Activated CD4-positive, alpha-beta T cell treated with anti-CD3 and anti-CD28 coated beads, Interleukin-2, amount 10 ng/mL, durations not matched to agents 24 days and 14 days (primary cell): ENCODE measurements around the gene TMTC3. TPM values are rescaled to one million over a fixed set of nuclear protein-coding genes. Genes with fewer than 3 reads are reported as not detected.
A peak's percentile ranks its signal among the peaks of the same experiment; 100 is the strongest.

Source experiments
- DNase-seq: peaks from one replicate; pipeline ENCODE4 v3.0.0; 2022
- H3K27ac Mint-ChIP-seq: one replicate; pipeline ENCODE4 v1.8.0; 2022; ENCODE audit warnings: mild to moderate bottlenecking, mixed read lengths
- H3K27me3 Mint-ChIP-seq: one replicate; pipeline ENCODE4 v1.8.0; 2022; ENCODE audit warnings: mixed read lengths
- H3K36me3 Mint-ChIP-seq: one replicate; pipeline ENCODE4 v1.8.0; 2022; ENCODE audit warnings: low read depth, mild to moderate bottlenecking, mixed read lengths
- H3K4me1 Mint-ChIP-seq: one replicate; pipeline ENCODE4 v1.8.0; 2021; ENCODE audit warnings: mixed read lengths
- H3K4me3 Mint-ChIP-seq: one replicate; pipeline ENCODE4 v1.8.0; 2022; ENCODE audit warnings: mild to moderate bottlenecking, moderate library complexity, mixed read lengths
- H3K9me3 Mint-ChIP-seq: one replicate; pipeline ENCODE4 v1.8.0; 2021; ENCODE audit warnings: mixed read lengths
- intact Hi-C: fragments of 100-400 bp; cut with micrococcal nuclease; formaldehyde crosslinking; loops from one replicate; pipeline ENCODE4 v1.15.1; 2023
- total RNA-seq: library from RNA; stranded (reverse); gene quantifications from 2 replicates; pipeline ENCODE4 v1.2.3, GENCODE V29; 2022

The TMTC3 gene
- total RNA-seq, 1 donor from 2014 or later, result 8.2 TPM

DNA sequence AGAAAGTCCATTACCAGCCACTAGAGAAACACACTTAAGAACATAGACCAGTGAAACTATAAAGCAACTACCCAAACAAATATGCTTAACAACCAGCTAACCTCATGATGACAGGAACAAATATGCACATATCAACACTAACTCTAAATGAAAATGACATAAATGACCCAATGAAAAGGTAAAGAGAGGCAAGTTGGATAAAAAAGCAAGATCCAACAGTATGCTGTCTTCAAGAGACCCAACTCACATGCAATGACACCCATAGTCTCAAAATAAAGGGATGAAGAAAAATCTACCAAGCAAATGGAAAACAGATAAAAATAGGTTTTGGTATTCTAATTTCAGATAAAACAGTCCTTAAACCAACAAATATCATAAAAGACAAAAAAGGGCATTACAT, 77.8 kb downstream of the TMTC3 start:
- H3K27me3 Mint-ChIP-seq, result no peaks in the 10 kb centered on the region
- no peak overlapping the region for H3K27ac Mint-ChIP-seq
- H3K4me1 Mint-ChIP-seq, result no peaks in the 10 kb centered on the region
- DNase-seq, result no peak
- H3K36me3 Mint-ChIP-seq, result no peaks in the 10 kb centered on the region
- peaks cover 20% of the 10 kb centered on the region for H3K9me3 Mint-ChIP-seq
- intact Hi-C loops, result no loop called here
- H3K4me3 Mint-ChIP-seq, result no peak overlapping the region

- H3K4me3 Mint-ChIP-seq, result no peak overlapping the region
- no peaks in the 10 kb centered on the region for H3K27me3 Mint-ChIP-seq
- H3K36me3 Mint-ChIP-seq, result peaks cover 3% of the 10 kb centered on the region
- peaks cover 21% of the 10 kb centered on the region for H3K9me3 Mint-ChIP-seq
- intact Hi-C loops, result no loop called here
- no peak for DNase-seq
- H3K27ac Mint-ChIP-seq, result no peak overlapping the region
- H3K4me1 Mint-ChIP-seq, result peaks cover 4% of the 10 kb centered on the region
Observed at GRCh38 chr12:88223519-88223918, 81.4 kb downstream of the TMTC3 start.

DNA sequence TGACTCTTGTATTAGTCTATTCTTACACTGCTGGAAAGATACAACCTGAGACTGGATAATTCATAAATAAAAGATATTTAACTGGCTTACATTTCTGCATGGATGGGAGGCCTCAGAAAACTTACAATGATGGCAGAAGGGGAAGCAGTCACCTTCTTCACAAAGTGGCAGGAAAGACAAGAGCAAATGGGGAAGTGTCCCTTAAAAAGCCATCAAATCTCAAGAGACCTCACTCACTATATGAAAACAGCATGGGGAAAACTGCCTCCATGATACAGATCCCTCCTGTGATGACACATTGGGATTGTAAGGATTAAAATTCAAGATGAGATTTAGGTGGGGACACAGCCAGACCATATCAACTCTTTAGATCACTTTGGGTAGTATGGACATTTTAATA, 83.7 kb downstream of the TMTC3 start:
- peaks cover 4% of the 10 kb centered on the region for H3K4me1 Mint-ChIP-seq
- no peak overlapping the region for H3K27ac Mint-ChIP-seq
- H3K4me3 Mint-ChIP-seq, result no peak overlapping the region
- H3K9me3 Mint-ChIP-seq, result peaks cover 20% of the 10 kb centered on the region
- peaks cover 6% of the 10 kb centered on the region for H3K36me3 Mint-ChIP-seq
- intact Hi-C loops, result no loop called here
- peak; percentile 15 for DNase-seq
- H3K27me3 Mint-ChIP-seq, result no peaks in the 10 kb centered on the region

DNA sequence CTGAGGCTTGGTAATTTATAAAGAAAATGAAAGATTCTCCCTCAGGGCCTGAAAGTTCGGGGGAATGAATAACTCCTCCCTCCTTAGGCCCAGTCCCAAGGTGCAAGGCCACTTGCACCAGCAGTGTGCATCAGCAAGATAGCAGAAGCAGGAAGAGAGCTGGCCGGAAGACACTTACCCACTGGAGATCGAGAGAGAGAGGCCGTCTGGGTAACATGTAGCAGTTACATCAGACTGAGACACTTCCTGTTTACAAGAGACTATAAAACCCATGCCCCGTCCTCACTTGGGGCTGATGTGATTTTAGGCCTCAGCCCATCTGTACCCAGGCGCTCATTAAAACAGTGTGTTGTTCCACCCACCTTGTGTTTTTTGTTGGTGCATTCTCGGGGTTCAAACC, 85.2 kb downstream of the TMTC3 start:
- Mint-ChIP-seq H3K36me3 (peaks cover 6% of the 10 kb centered on the region), H3K4me1 (peaks cover 4% of the 10 kb centered on the region), H3K4me3 (no peak overlapping the region), H3K27me3 (no peaks in the 10 kb centered on the region), H3K9me3 (peaks cover 16% of the 10 kb centered on the region), H3K27ac (peak overlapping the region; percentile 49)
- intact Hi-C loops, result no loop called here
- peak; percentile 53 for DNase-seq

DNA sequence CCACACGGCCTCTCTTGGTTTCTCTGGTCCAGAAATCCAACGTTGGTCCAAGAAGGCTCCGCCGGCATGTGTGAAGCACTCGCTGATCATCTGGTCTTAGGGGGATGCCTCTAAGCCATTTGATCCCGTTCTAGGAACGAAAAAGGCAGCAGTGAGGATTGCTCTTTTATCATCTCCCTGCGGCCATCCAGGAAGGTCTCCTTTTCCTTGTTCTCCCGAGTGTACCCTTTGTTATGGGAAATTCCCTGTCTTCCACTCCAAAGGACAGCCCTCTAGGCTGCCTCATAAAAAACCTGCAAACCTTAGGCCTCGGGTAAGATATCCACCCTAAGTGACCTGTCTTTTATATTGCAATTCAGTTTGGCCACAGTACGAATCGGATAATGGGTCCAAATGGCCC, 85.8 kb downstream of the TMTC3 start:
- peaks cover 6% of the 10 kb centered on the region for H3K36me3 Mint-ChIP-seq
- DNase-seq, result peak; percentile 37
- intact Hi-C loops, result no loop called here
- no peaks in the 10 kb centered on the region for H3K27me3 Mint-ChIP-seq
- peaks cover 4% of the 10 kb centered on the region for H3K4me1 Mint-ChIP-seq
- no peak overlapping the region for H3K27ac Mint-ChIP-seq
- H3K9me3 Mint-ChIP-seq, result peaks cover 16% of the 10 kb centered on the region
- H3K4me3 Mint-ChIP-seq, result no peak overlapping the region

DNA sequence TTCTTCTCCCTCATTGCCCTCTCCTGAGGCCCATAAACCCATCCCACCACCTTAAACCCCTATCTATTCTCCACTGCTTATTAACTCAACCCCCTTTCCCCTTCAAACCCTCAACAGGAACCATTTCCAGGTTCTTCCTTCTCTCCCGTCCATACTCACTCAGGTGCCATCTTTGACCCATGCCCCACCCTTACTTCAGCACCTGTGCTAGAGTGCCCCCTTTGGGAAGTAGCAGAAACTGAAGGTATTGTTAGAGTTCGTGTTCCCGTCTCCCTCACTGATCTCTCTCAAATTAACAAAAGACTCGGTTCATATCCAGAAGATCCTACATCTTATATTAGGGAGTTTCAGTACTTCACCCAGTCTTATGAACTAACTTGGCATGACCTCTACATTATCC, 86.6 kb downstream of the TMTC3 start:
- no peak overlapping the region for H3K27ac Mint-ChIP-seq
- H3K9me3 Mint-ChIP-seq, result peaks cover 16% of the 10 kb centered on the region
- H3K36me3 Mint-ChIP-seq, result peaks cover 6% of the 10 kb centered on the region
- no peak overlapping the region for H3K4me3 Mint-ChIP-seq
- intact Hi-C loops, result no loop called here
- DNase-seq, result peak; percentile 26
- no peaks in the 10 kb centered on the region for H3K27me3 Mint-ChIP-seq
- peaks cover 4% of the 10 kb centered on the region for H3K4me1 Mint-ChIP-seq

GRCh38 chr12:88230271-88230670, 88.2 kb downstream of the TMTC3 start:
- intact Hi-C loops, result no loop called here
- H3K27ac Mint-ChIP-seq, result no peak overlapping the region
- H3K4me1 Mint-ChIP-seq, result peaks cover 4% of the 10 kb centered on the region
- DNase-seq, result peak; percentile 20
- H3K9me3 Mint-ChIP-seq, result peaks cover 16% of the 10 kb centered on the region
- no peak overlapping the region for H3K4me3 Mint-ChIP-seq
- peaks cover 6% of the 10 kb centered on the region for H3K36me3 Mint-ChIP-seq
- no peaks in the 10 kb centered on the region for H3K27me3 Mint-ChIP-seq

- no peaks in the 10 kb centered on the region for H3K9me3 Mint-ChIP-seq
- peak overlapping the region; percentile 39 for H3K27ac Mint-ChIP-seq
- H3K36me3 Mint-ChIP-seq, result no peaks in the 10 kb centered on the region
- no peak for DNase-seq
- H3K4me3 Mint-ChIP-seq, result no peak overlapping the region
- H3K4me1 Mint-ChIP-seq, result peaks cover 13% of the 10 kb centered on the region
- no peaks in the 10 kb centered on the region for H3K27me3 Mint-ChIP-seq
- intact Hi-C loops, result loop anchor here (1.0 kb wide), 2 partner anchors 64 to 156 kb away; no protein-coding TSS in a partner anchor
Observed at GRCh38 chr12:88235183-88235833, 93.2 kb downstream of the TMTC3 start.

GRCh38 chr12:88237954-88238353, 95.8 kb downstream of the TMTC3 start:
- intact Hi-C loops, result no loop called here
- no peaks in the 10 kb centered on the region for H3K9me3 Mint-ChIP-seq
- no peaks in the 10 kb centered on the region for H3K36me3 Mint-ChIP-seq
- peaks cover 21% of the 10 kb centered on the region for H3K4me1 Mint-ChIP-seq
- peak overlapping the region; percentile 65 for H3K27ac Mint-ChIP-seq
- peak overlapping the region; percentile 21 for H3K4me3 Mint-ChIP-seq
- H3K27me3 Mint-ChIP-seq, result no peaks in the 10 kb centered on the region
- DNase-seq, result no peak

DNA sequence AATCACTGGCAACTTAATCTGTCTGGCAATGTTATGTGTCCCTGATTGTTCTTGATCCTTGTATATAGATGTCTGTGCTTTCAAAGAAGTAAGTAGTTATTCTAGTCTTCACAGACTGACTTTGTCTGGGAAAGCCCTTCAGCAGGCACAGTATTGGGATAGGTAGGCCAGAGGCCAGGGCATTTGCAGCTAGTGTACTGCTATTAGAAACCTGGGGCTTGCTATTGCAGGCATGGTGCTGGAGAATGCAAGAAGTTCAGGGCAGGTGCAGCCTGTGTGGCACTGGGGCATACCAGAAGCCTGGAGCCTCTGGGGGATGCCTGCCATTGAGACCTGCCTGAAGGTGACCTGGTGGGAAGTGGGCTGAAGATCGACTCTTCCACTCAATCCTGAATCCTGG, 96.3 kb downstream of the TMTC3 start:
- Mint-ChIP-seq H3K36me3 (no peaks in the 10 kb centered on the region), H3K9me3 (no peaks in the 10 kb centered on the region), H3K27ac (peak overlapping the region; percentile 65), H3K27me3 (no peaks in the 10 kb centered on the region), H3K4me3 (no peak overlapping the region), H3K4me1 (peaks cover 23% of the 10 kb centered on the region)
- DNase-seq, result no peak
- intact Hi-C loops, result no loop called here

DNA sequence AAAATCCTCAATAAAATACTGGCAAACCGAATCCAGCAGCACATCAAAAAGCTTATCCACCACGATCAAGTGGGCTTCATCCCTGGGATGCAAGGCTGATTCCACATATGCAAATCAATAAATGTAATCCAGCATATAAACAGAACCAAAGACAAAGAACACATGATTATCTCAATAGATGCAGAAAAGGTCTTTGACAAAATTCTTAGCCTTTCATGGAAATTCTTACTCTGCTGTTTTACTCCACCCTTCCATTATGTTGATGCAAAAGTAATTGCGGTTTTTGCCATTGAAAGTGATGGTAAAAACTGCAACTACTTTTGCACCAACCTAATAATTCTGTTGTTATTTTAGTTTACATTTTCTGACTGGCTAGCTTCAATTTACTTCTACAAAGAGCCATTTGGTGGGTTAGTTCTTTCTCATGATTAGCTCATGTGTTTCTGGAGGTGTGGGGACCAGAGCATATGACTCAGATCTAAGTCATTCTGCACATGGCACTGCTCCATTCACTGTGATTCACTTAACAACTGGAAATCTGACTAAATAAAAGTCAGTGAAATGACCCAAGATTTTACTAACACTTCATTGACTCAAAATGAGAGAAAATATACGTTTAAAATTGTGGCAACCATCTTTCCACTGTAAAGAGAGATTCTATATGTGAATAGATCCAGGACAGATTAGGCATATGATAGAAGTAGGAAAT, 99.9 kb downstream of the TMTC3 start:
- Mint-ChIP-seq H3K4me3 (no peak overlapping the region), H3K27me3 (no peaks in the 10 kb centered on the region), H3K36me3 (no peaks in the 10 kb centered on the region), H3K27ac (peak overlapping the region; percentile 89), H3K4me1 (peaks cover 19% of the 10 kb centered on the region), H3K9me3 (no peaks in the 10 kb centered on the region)
- DNase-seq, result no peak
- intact Hi-C loops, result loop anchor here (1.0 to 5.0 kb wide), 3 partner anchors 57 to 149 kb away; partner anchors contain the start of genes CEP290 and TMTC3

GRCh38 chr12:88242571-88242925, 100.4 kb downstream of the TMTC3 start:
- Mint-ChIP-seq H3K27me3 (no peaks in the 10 kb centered on the region), H3K4me3 (no peak overlapping the region), H3K9me3 (no peaks in the 10 kb centered on the region), H3K27ac (peak overlapping the region; percentile 89), H3K4me1 (peaks cover 19% of the 10 kb centered on the region), H3K36me3 (no peaks in the 10 kb centered on the region)
- intact Hi-C loops, result loop anchor here (1.0 to 5.0 kb wide), 3 partner anchors 57 to 149 kb away; partner anchors contain the start of genes CEP290 and TMTC3
- DNase-seq, result no peak

DNA sequence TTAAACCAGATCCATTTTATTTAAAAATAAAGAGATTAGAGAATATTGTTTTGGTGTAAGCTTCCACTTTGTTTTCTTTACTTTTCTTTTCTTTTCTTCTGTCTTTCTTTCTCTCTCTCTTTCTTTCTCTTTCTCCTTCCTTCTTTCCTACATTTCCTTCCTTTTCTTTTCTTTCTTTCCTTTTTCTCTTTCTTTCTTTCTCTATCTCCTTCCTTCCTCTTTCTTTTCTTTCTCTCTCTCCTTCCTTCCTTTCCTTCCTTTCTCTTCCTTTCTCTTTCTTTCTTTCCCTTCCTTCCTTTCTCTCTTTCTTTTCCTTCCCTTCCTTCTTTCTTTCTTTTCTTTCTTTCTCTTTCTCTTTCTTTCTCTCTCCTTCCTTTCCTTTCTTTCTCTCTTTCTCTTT, 100.8 kb downstream of the TMTC3 start:
- no peak for DNase-seq
- intact Hi-C loops, result loop anchor here (1.0 to 5.0 kb wide), 3 partner anchors 56 to 148 kb away; partner anchors contain the start of genes CEP290 and TMTC3
- Mint-ChIP-seq H3K27me3 (no peaks in the 10 kb centered on the region), H3K36me3 (no peaks in the 10 kb centered on the region), H3K27ac (peak overlapping the region; percentile 89), H3K4me1 (peaks cover 17% of the 10 kb centered on the region), H3K9me3 (no peaks in the 10 kb centered on the region), H3K4me3 (peak overlapping the region; percentile 28)

DNA sequence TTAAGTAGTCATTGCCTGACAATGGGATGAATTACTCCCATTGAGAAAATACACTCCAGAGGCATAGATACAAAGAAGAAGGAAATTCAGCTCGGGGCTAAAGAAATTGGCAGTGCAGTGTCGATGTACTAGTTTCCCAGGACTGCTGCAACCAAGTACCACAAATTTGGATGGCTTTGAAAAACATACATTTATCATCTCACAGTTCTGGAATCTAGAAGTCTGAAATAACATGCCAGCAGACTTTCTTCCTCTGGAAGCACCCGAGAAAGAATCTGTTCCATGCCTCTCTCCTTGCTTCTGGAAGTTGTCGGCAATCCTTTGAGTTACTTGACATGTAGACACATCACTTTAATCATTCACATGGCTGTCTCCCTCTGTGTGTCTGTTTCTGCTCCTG, 101.9 kb downstream of the TMTC3 start:
- no peaks in the 10 kb centered on the region for H3K9me3 Mint-ChIP-seq
- no peaks in the 10 kb centered on the region for H3K27me3 Mint-ChIP-seq
- intact Hi-C loops, result loop anchor here (5.0 kb wide), 1 partner anchor 102 kb away; the partner anchor contains the start of genes CEP290 and TMTC3
- H3K4me3 Mint-ChIP-seq, result no peak overlapping the region
- H3K36me3 Mint-ChIP-seq, result no peaks in the 10 kb centered on the region
- H3K27ac Mint-ChIP-seq, result no peak overlapping the region
- H3K4me1 Mint-ChIP-seq, result peaks cover 11% of the 10 kb centered on the region
- DNase-seq, result no peak
